ENCODE measurements around the gene SLC25A19.

The SLC25A19 gene

DNA sequence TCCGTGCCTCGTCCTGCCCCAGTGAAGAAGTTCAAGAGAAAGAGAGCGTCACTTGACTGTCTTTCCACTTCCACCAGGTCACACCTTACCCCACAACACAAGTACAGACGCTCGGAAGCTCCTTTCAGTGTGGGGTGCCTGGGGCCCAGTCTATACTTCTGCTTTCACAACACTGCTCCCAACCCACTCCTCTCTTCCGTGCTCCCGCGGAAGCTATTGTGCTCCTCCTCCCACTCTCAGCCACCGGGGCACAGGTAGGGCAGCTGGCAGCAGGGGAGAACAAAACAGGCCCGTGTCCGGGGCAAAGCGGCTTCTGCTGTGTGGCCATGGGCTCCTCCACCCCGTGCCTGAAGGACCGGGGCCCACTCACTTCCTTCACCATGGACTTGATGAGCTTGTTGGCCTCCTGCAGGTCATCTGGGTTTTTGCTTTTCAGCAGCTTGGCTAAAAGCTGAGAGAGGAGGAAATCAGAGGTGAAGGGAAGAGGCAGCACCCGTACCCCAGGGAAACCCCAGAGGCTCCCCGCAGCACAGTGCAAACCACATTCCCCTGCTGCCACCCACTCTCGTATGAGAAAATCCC is 46.7 kb downstream of the SLC25A19 start:
- CTCF ChIA-PET = interaction anchor here (1.0 kb wide), 1 partner anchor 16 kb away, joined by 3 read pairs; no protein-coding TSS in a partner anchor
- no peak for TF ChIP-seq CTCF (conservative IDR thresholded peaks at IDR 0.05; ENCODE audit: low read depth)
- peak overlapping the region; percentile 51 for H3K27ac ChIP-seq
- POLR2A ChIA-PET (ENCODE audit: low non-redundant PET) = no interaction called here
- no peak for DNase-seq (ENCODE audit: low spot score)

DNA sequence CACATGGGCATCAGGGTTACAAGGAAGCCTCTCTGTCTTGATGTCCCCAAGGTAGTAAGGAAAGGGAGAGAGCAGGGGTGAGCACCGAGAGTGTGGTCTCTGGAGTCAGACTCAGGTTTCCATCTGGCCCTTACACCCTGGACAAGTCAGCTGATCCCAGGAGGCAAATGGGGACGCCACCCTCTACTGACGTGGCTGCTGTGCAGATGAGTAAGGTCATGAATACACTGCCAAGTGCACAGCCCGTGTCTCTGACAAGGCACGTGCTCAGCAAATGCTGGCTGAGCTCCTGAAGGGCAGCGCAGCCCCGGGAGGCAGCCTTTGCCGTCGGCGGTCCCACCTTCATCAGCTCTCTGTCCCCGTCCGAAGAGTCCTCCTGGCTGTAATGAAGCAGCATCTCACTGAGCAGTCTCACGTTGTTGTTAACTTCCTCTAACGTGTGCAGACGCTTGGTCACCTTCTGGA is 47.2 kb downstream of the SLC25A19 start:
- ChIA-PET POLR2A (ENCODE audit: low non-redundant PET) (no interaction called here), CTCF (interaction anchor here (0.5 to 0.6 kb wide), 2 partner anchors 8 to 28 kb away, joined by 3 to 6 read pairs; no protein-coding TSS in a partner anchor)
- TF ChIP-seq CTCF (conservative IDR thresholded peaks at IDR 0.05; ENCODE audit: low read depth) = no peak
- DNase-seq (ENCODE audit: low spot score) = no peak
- H3K27ac ChIP-seq = peak overlapping the region; percentile 51

GRCh38 chr17:75241502-75241901 is 47.7 kb downstream of the SLC25A19 start:
- POLR2A ChIA-PET (ENCODE audit: low non-redundant PET) = no interaction called here
- H3K27ac ChIP-seq = peak overlapping the region; percentile 51
- CTCF ChIA-PET = interaction anchor here (0.5 to 2.6 kb wide), 3 partner anchors 8 to 29 kb away, joined by 3 to 15 read pairs (median 6); partner anchors contain the start of genes GGA3 and MRPS7
- DNase-seq (ENCODE audit: low spot score) = no peak
- no peak for TF ChIP-seq CTCF (conservative IDR thresholded peaks at IDR 0.05; ENCODE audit: low read depth)

DNA sequence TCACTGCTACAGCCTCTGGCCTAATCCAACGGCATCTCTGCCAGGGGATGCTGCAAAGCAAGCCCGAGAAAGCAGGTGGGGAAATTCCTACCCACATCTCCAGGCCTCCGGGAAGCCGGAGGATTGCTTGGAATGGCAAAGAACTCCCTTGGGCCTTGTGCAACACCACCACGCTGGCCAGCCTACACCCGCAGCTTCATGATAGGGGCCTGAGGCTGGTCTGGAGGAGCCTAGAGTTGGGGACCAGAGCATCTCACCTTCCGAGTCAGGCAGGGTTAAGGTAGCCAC is 48.1 kb downstream of the SLC25A19 start:
- ChIA-PET POLR2A (ENCODE audit: low non-redundant PET) (no interaction called here), CTCF (interaction anchor here (1.0 to 2.6 kb wide), 2 partner anchors 9 to 20 kb away, joined by 4 to 15 read pairs; partner anchors contain the start of genes GGA3 and MRPS7)
- H3K27ac ChIP-seq = peak overlapping the region; percentile 51
- TF ChIP-seq CTCF (conservative IDR thresholded peaks at IDR 0.05; ENCODE audit: low read depth) = no peak
- no peak for DNase-seq (ENCODE audit: low spot score)

DNA sequence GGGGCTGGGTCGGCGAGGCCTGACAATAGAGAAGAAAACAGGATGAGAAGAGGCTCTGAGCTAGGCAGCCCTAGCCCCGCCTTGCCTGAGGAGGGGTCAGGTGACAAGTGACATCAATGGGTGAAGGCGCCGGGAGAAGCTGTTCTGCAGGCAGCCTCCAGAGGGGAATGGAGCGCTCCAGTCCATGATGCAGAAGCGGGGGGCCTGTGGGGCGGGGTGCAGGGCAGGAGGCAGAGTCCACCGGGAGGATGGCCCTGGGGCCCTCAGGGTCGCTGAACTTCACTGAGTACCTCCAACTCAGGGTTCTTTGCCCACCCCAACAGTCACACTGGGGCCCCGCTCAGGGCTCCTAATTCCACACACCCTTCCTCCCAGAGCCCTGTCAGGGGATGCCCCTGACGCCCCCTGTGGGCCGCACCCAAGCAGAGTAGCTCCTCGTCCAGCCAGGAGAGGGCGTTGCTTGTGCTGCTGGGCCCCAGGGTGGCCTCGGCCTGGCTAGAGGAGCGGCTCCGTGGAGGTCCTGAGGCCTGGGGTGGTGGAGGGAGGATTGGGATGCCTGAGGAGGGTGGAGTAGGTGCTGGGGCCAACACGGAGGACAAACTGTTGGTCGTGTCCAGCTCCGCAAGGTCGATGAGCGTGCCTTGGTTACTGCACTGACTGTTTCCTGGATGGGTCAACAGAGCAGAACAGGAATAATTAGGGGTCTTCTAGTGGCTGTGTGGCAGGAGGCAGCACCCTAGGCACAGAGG is 48.7 kb downstream of the SLC25A19 start:
- ChIA-PET CTCF (interaction anchor here (0.6 to 2.6 kb wide), 3 partner anchors 9 to 1041 kb away, joined by 3 to 15 read pairs (median 4); partner anchors contain the start of genes GGA3 and MRPS7), POLR2A (ENCODE audit: low non-redundant PET) (interaction anchor here (0.6 kb wide), 1 partner anchor 10 kb away, joined by 3 read pairs; no protein-coding TSS in a partner anchor)
- DNase-seq (ENCODE audit: low spot score) = no peak
- peak overlapping the region; percentile 51 for H3K27ac ChIP-seq
- peak; percentile 38 for TF ChIP-seq CTCF (conservative IDR thresholded peaks at IDR 0.05; ENCODE audit: low read depth)

DNA sequence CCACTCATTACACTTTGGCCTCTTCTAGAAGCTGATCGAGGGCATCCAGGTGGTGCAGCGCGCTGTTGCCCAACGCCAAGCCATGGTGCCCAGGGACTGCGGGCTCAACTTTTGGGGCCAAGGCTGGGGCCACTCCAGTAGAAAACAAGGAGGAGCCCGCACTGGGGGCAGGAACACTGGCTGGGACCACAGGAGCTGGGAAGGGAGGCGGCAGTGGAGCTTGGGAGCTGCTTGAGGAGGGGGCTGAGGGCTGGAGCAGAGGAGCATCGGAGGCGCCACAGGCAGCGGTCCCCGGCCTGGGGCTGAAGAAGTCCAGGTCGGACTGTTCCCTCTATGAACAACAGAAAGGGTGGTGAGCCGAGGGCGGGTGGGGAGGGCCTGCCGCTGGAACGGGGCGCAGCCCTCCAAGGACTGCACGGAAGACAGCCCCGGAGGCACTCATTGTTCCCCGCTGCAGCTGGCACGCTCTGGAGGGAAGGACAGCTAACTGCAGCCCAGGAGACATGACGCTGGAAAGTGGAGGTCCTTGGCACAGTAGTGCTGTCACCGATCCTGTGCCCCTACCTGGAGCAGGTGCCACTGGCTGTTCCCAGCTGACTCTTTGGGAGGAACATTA is 49.3 kb downstream of the SLC25A19 start:
- CTCF ChIA-PET = interaction anchor here (0.6 to 2.6 kb wide), 5 partner anchors 10 to 1041 kb away, joined by 3 to 15 read pairs (median 4); partner anchors contain the start of genes GGA3 and MRPS7
- TF ChIP-seq CTCF (conservative IDR thresholded peaks at IDR 0.05; ENCODE audit: low read depth) = no peak
- peak overlapping the region; percentile 51 for H3K27ac ChIP-seq
- POLR2A ChIA-PET (ENCODE audit: low non-redundant PET) = interaction anchor here (0.6 kb wide), 2 partner anchors 9 to 21 kb away, joined by 3 read pairs; no protein-coding TSS in a partner anchor
- DNase-seq (ENCODE audit: low spot score) = no peak

All from RWPE1 (cell line).